HepG2 (cell line): Measurements from ENCODE around the gene SMIM24. TPM values are rescaled to one million over a fixed set of nuclear protein-coding genes. Genes with fewer than 3 reads are reported as not detected.
A peak's percentile ranks its signal among the peaks of the same experiment; 100 is the strongest.

Experiments
- ATAC-seq: fragments of 200-7000 bp; cut with Tn5 transposase; 3 replicates; pipeline ENCODE4 v1.9.1; 2020; ENCODE audit warnings: mild to moderate bottlenecking, moderate library complexity
- BruUV-seq: library from RNA; stranded (reverse); fragments of 400-500 nt; replicated peaks from 2 replicates; lab custom pipeline; 2021; lab: Mats Ljungman, UMichigan
- CTCF ChIA-PET: fragments of 300-600 bp; formaldehyde crosslinking; extraction: SDS; loops from one replicate; lab custom pipeline; 2021; ENCODE audit warnings: low total read pairs, inconsistent platforms, low intra/inter-chr PET ratio; lab: Yijun Ruan, JAX
- POLR2A ChIA-PET: fragments of 350-600 bp; sonication (Branson Sonifier 250); formaldehyde crosslinking; loops from one replicate; lab custom pipeline; 2020; ENCODE audit warnings: antibody characterized with exemption, inconsistent platforms; lab: Yijun Ruan, JAX
- DNase-seq: peaks from one replicate; pipeline ENCODE4 v3.0.0-alpha.2; 2015; ENCODE audit warnings: low spot score
- FAIRE-seq: peaks from 3 replicates; lab custom pipeline; 2011; peaks lifted over from hg19 to GRCh38; lab: Jason Lieb, UNC
- H2AFZ ChIP-seq: one replicate; pipeline ENCODE4 v1.6.1; 2011; ENCODE audit warnings: low read length, inconsistent platforms
- H3K27ac ChIP-seq: fragments of 300-600 bp; 3 replicates; pipeline ENCODE4 v1.8.0; 2011; ENCODE audit warnings: mixed run types, mild to moderate bottlenecking, mixed read lengths, low read length, inconsistent platforms; ENCODE audit not compliant: insufficient read depth; ENCODE audit errors: extremely low read length
- H3K27me3 ChIP-seq, 2 experiments: fragments of 200-600 bp in 1 of 2; 2 replicates in 1 of 2; 3 replicates in 1 of 2; pipeline versions ENCODE4 v1.6.0 to v1.8.0; 2011; ENCODE audit warnings: low read length in 2 of 2, mild to moderate bottlenecking in 2 of 2, moderate library complexity in 2 of 2, inconsistent platforms in 1 of 2; ENCODE audit not compliant: insufficient read depth in 2 of 2, control insufficient read depth in 1 of 2
- H3K36me3 ChIP-seq, 2 experiments: fragments of 200-600 bp in 1 of 2; replicated peaks in 1 of 2; 2 replicates in 1 of 2; 3 replicates in 1 of 2; pipeline versions ENCODE4 v1.5.1 to v1.8.0; 2011; ENCODE audit warnings: low read length in 2 of 2, inconsistent platforms in 1 of 2; ENCODE audit not compliant: insufficient read depth in 2 of 2, control insufficient read depth in 1 of 2
- H3K4me1 ChIP-seq: 2 replicates; pipeline ENCODE4 v1.5.1; 2012; ENCODE audit warnings: low read length, inconsistent platforms; ENCODE audit not compliant: insufficient read depth
- H3K4me2 ChIP-seq: 2 replicates; pipeline ENCODE4 v1.6.0; 2011; ENCODE audit warnings: low read depth, low read length, inconsistent platforms
- H3K4me3 ChIP-seq, 3 experiments: fragments of 200-600 bp in 1 of 3; sonication (generic), shearing (Covaris generic) in 1 of 3; replicated peaks in 1 of 3; 2 replicates each; pipeline ENCODE4 v1.5.1; 2011 to 2016; ENCODE audit warnings: low read length in 3 of 3, inconsistent platforms in 2 of 3, low read depth in 2 of 3, mild to moderate bottlenecking in 2 of 3, control low read depth in 1 of 3, mixed read lengths in 1 of 3; ENCODE audit not compliant: insufficient read depth in 1 of 3
- H3K79me2 ChIP-seq: one replicate; pipeline ENCODE4 v1.6.1; 2011; ENCODE audit warnings: low read length, inconsistent platforms; ENCODE audit not compliant: insufficient read depth
- H3K9ac ChIP-seq: 2 replicates; pipeline ENCODE4 v1.6.0; 2011; ENCODE audit warnings: mild to moderate bottlenecking, low read depth, low read length, inconsistent platforms; ENCODE audit not compliant: insufficient read depth
- H3K9me3 ChIP-seq: 2 replicates; pipeline ENCODE4 v1.5.1; 2012; ENCODE audit warnings: mild to moderate bottlenecking, low read length
- H4K20me1 ChIP-seq: 2 replicates; pipeline ENCODE4 v1.6.0; 2011; ENCODE audit warnings: inconsistent platforms, mild to moderate bottlenecking, low read length, moderate library complexity; ENCODE audit not compliant: insufficient read depth
- AGO2 ChIP-seq: fragments of 200-400 bp; formaldehyde crosslinking; optimal IDR thresholded peaks from 2 replicates; pipeline ENCODE3; 2017; ENCODE audit warnings: mild to moderate bottlenecking, low read depth, low read length, moderate library complexity
- GABPB1 ChIP-seq: IDR thresholded peaks from 2 replicates; pipeline ENCODE4 v1.6.1; 2016; ENCODE audit warnings: mild to moderate bottlenecking, missing genetic modification reagents, moderate library complexity, missing compliant biosample characterization
- HNRNPK ChIP-seq: fragments of 200-400 bp; formaldehyde crosslinking; IDR thresholded peaks from 2 replicates; pipeline ENCODE4 v1.6.1; 2018; ENCODE audit warnings: low read length, low read depth, moderate library complexity, mild to moderate bottlenecking; ENCODE audit not compliant: poor library complexity, severe bottlenecking
- KLF6 ChIP-seq: IDR thresholded peaks from 2 replicates; pipeline ENCODE4 v1.8.0; 2016; ENCODE audit warnings: missing biosample characterization, missing genetic modification reagents
- MNT ChIP-seq: fragments of 450-650 bp; IDR thresholded peaks from 2 replicates; pipeline ENCODE4 v1.6.1; 2016
- SIX1 ChIP-seq: sonication (generic); formaldehyde crosslinking; IDR thresholded peaks from 2 replicates; pipeline ENCODE4 v1.4.0; 2020; ENCODE audit warnings: missing genetic modification reagents, borderline replicate concordance
- TGIF2 ChIP-seq: IDR thresholded peaks from 2 replicates; pipeline ENCODE4 v1.6.1; 2016; ENCODE audit warnings: control low read depth, missing compliant biosample characterization
- ZNF329 ChIP-seq: sonication (generic); formaldehyde crosslinking; IDR thresholded peaks from 2 replicates; pipeline ENCODE4 v1.9.0; 2021; ENCODE audit warnings: low read depth, mild to moderate bottlenecking, missing genetic modification reagents
- ZNF672 ChIP-seq: sonication (generic); formaldehyde crosslinking; IDR thresholded peaks from 2 replicates; pipeline ENCODE4 v1.8.1; 2022; ENCODE audit warnings: missing genetic modification reagents
- WGBS: methylation state at CpG from one replicate; pipeline ENCODE4 v1.1.6; 2017; ENCODE audit warnings: low lambda C conversion rate; 5-methylcytosine and 5-hydroxymethylcytosine counted together
- in situ Hi-C: cut with HindIII; loops from 2 replicates; pipeline ENCODE4 v1.10.0; 2017; ENCODE audit warnings: low pct_unique_long_range_greater_than_20kb; ENCODE audit not compliant: extremely low pct_ligation_motif_present
- intact Hi-C: fragments of 100-400 bp; cut with micrococcal nuclease; formaldehyde crosslinking; loops from one replicate; pipeline ENCODE4 v1.10.0; 2022; ENCODE audit not compliant: unreplicated experiment
- polyA plus RNA-seq, 8 experiments: library from polyadenylated mRNA; depleted of rRNA in 3 of 8; stranded (reverse) in 7 of 8; unstranded in 1 of 8; fragments of >200 nt; fragmentation: Illumina TruSeq in 4 of 8; extraction: Trizol in 4 of 8; gene quantifications; 2 replicates each; pipeline versions ENCODE4 v1.2.1 to v1.2.3, GENCODE V29; 2011 to 2016; ENCODE audit warnings: low read depth in 4 of 8, missing spikeins in 1 of 8, mixed read lengths in 1 of 8; ENCODE audit not compliant: insufficient read depth in 1 of 8
- total RNA-seq, 5 experiments: library from RNA; depleted of rRNA; stranded (reverse); fragments of >200 nt; fragmentation: Illumina TruSeq; extraction: Trizol; gene quantifications; 2 replicates each; pipeline ENCODE4 v1.2.3, GENCODE V29; 2016; ENCODE audit warnings: low read depth in 1 of 5

SMIM24 gene
- total and polyA plus RNA-seq, 2 of the 13 experiments (the other 11 are each of a cell fraction or from before 2014, with no cell fraction given): 11.2 to 70.6 TPM

- H2AFZ ChIP-seq: no peak overlapping the region
- no peak overlapping the region for H3K9ac ChIP-seq
- H3K27me3 ChIP-seq: no peaks in the 10 kb centered on the region
- no peak for DNase-seq
- no peak overlapping the region for H3K4me2 ChIP-seq
- H4K20me1 ChIP-seq: peaks cover 27% of the 10 kb centered on the region; the same call in 1 of the 2 replicates
- no peak overlapping the region for H3K27ac ChIP-seq
- H3K9me3 ChIP-seq: no peaks in the 10 kb centered on the region
- H3K36me3 ChIP-seq: peaks cover 17 to 42% of the 10 kb centered on the region in 2 experiments; a peak in 4 of 5 replicates
- peaks cover 34% of the 10 kb centered on the region for H3K79me2 ChIP-seq
- TF ChIP-seq TGIF2 (CRISPR knock-in tag) (no peak), MNT (peak; percentile 59), HNRNPK (no peak), KLF6 (CRISPR knock-in tag) (no peak)
- CTCF ChIA-PET: no interaction called here
- 92% methylated on average over 9 of the region's 37 CpGs for WGBS
- H3K4me1 ChIP-seq: peaks cover 15% of the 10 kb centered on the region
- H3K4me3 ChIP-seq: no peak overlapping the region
- peak; percentile 19; the same call in 1 of the 3 replicates for ATAC-seq
- POLR2A ChIA-PET: no interaction called here
- intact Hi-C loops: no loop called here
- in situ Hi-C loops: no loop called here
- no TSS peak for BruUV-seq
- FAIRE-seq: no peak
Observed at GRCh38 chr19:3520166-3521103, 40.1 kb upstream of the SMIM24 start.

- no peak overlapping the region for H3K4me3 ChIP-seq
- intact Hi-C loops: no loop called here
- ATAC-seq: no peak
- H3K27me3 ChIP-seq: no peaks in the 10 kb centered on the region
- no peak for FAIRE-seq
- DNase-seq: no peak
- no TSS peak for BruUV-seq
- in situ Hi-C loops: no loop called here
- H3K4me2 ChIP-seq: no peak overlapping the region
- H3K4me1 ChIP-seq: peaks cover 15% of the 10 kb centered on the region
- 100% methylated on average over 3 of the region's 18 CpGs for WGBS
- no peak for TF ChIP-seq SIX1 (CRISPR knock-in tag)
- TF ChIP-seq ZNF672 (CRISPR knock-in tag): no peak
- no peak for TF ChIP-seq GABPB1
- TF ChIP-seq ZNF329 (CRISPR knock-in tag): no peak
- TF ChIP-seq AGO2: peak; percentile 39
- no peak overlapping the region for H2AFZ ChIP-seq
- H3K9me3 ChIP-seq: no peaks in the 10 kb centered on the region
- ChIA-PET CTCF (no interaction called here), POLR2A (no interaction called here)
- no peak overlapping the region for H3K9ac ChIP-seq
- no peak overlapping the region for H3K27ac ChIP-seq
- H3K79me2 ChIP-seq: peaks cover 43% of the 10 kb centered on the region
- H3K36me3 ChIP-seq: peaks cover 14 to 32% of the 10 kb centered on the region in 2 experiments; a peak in 4 of 5 replicates
- peaks cover 27% of the 10 kb centered on the region; the same call in 1 of the 2 replicates for H4K20me1 ChIP-seq
Observed at GRCh38 chr19:3519126-3519525, 38.8 kb upstream of the SMIM24 start.
